GM19468 (cell line): ENCODE results near the gene TANK.

Experiments used
- ATAC-seq: cut with Tn5 transposase; IDR thresholded peaks from one replicate; pipeline ENCODE4 v1.9.1; 2021; ENCODE audit warnings: mild to moderate bottlenecking, moderate library complexity, moderate number of reproducible peaks; ENCODE audit not compliant: unreplicated experiment; ENCODE audit errors: extremely low read depth

TANK gene

GRCh38 chr2:161217597-161218185 lies 57.5 kb downstream of the TANK start:
- no peak for ATAC-seq

DNA sequence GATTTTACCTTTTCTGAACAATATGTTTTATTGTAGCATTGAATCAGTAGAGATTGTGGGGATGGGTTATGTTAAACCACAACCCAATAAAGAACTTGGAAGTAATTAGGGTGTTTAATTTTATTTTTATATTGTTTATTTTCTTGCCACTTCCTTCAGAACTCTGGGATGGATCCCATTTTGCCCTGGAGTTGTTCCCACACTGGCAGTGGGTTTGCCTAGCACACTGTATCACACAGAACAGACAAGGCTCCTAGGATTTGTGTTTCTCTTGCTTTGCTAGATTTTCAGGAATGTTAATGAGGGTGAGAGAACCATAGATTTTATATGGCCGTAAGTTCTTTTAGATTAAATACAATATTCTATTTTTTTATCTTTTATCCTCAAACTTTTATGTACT lies 59.0 kb downstream of the TANK start:
- no peak for ATAC-seq

GRCh38 chr2:161223139-161223732 lies 63.0 kb downstream of the TANK start:
- no peak for ATAC-seq

DNA sequence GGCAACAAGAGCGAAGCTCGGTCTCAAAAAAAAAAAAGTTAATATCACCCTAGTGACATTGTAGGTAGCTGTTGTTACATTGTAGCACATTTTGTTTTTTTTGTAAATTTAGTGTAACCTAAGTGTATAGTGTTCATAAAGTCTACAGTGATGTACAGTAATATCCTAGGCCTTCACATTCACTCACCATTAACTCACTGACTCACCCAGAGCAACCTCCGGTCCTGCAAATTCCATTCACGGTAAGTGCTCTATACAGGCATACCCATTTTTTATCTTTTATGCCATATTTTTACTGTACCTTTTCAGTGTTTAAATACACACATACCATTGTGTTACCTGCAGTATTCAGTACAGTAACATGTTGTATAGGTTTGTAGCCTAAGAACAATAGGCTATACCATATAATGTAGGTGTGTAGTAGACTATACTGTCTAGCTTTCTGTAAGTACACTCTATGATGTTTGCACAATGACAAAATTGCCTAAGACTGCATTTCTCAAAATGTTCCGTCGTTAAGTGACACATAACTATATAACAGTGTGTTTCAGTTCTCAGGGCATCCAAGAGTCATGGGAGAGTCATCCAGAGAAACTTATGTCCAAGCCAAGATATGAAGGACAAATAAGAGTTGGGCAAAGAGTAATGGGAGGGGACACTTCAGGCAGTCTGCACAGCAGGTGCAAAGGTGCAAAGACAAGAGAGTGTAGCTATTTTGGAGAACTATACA lies 68.4 kb downstream of the TANK start:
- no peak for ATAC-seq

DNA sequence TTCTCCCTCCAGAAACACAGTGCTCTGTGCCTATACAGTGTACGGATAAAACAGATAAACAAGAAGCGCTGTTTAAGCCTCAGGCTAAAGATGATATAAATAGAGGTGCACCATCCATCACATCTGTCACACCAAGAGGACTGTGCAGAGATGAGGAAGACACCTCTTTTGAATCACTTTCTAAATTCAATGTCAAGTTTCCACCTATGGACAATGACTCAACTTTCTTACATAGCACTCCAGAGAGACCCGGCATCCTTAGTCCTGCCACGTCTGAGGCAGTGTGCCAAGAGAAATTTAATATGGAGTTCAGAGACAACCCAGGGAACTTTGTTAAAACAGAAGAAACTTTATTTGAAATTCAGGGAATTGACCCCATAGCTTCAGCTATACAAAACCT lies 70.7 kb downstream of the TANK start:
- no peak for ATAC-seq

GRCh38 chr2:161232571-161232970 lies 72.3 kb downstream of the TANK start:
- no peak for ATAC-seq

GRCh38 chr2:161233858-161234431 lies 73.7 kb downstream of the TANK start:
- ATAC-seq: no peak

GRCh38 chr2:161234627-161235026 lies 74.4 kb downstream of the TANK start:
- ATAC-seq: no peak

- ATAC-seq: peak; percentile 42
Observed at GRCh38 chr2:161237392-161238264, 77.4 kb downstream of the TANK start.

DNA sequence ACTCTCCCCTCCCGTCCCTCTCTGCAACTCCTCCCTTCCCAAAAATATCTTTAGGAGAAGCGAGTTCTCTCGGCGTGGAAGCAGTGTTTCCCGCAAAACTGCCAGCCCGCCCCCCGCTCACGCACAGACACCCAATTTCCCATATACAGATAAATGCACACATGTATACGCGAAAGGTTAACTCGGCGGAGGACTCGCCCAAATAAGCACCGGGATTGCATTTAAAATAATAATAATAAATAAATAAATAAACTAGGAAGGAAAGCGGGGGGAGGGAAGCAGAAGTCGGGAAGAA lies 78.0 kb downstream of the TANK start:
- ATAC-seq: no peak

GRCh38 chr2:161238560-161239325 lies 78.5 kb downstream of the TANK start:
- ATAC-seq: no peak

DNA sequence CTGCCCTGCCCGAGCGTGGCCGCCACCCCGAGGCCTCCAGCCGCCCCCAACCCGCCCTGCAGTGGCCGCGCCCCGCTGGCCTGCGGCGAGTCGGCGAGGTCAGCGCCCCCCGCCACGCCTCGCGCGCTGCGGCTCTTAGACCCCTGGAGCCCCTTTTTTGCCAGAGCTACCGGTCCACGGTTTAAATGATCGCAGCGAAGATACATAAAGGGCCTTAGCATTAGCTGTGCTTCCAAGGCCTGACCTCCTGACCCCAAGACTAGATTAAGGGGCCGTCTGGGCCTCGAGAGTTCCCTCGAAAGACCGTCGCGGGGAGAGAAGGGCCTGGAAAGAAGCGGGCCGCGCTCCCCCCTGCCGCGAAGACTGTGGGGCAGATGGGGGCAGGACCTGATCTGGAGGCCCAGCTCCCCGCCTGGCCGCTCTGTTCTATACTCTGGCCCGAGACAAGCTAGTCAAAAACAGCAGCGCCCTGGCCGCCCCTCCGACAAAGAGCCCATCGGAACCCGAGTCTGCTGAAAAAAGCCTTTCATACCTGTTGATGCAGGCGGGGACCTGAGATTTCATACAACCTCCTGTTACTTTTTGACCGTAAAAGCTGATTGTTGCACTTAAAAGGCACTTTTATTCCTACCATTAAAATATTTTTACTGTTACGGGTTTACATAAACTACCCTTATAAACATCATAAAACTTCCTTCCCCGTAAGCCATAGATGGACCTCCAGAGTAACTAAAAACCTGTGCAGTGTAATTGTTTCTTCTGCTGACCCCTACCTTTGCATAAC lies 79.3 kb downstream of the TANK start:
- ATAC-seq: no peak

DNA sequence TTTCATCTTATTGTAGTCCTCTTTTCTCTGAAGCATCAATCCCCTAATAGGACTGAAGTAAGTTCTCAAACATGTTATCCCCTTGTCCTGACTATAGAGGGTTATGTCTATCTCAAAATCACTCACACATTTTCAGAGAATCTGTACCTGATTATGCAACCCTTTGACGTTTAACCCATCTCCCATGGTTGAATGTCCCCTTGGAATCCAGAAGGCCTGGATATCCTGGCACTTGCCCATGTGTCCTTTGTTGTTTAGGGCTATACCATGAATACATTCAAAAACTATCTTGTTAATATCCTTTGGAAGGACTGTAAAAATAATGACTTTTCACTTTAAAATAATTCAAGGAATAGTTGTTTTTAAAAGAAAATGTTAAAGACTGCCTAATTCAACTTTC lies 81.7 kb downstream of the TANK start:
- ATAC-seq: no peak

DNA sequence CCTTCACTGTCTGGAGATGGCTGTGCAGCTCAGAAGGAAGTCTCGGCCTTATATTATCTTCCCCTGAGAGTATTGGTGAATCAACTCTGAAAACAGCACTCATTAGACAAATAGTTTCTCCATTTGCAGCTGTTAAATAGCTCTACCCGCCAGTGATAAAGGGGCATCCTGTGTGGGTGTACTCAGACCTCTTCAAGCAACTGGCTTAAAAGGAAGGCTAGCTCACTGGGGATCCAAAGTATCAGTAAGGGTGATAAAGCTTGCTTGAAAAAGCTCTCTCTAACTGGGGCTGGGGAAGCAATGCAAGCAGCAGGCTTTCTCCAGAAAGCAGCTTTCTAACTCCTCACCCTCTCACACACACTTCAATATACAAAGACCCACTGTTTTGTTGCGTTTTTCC lies 83.1 kb downstream of the TANK start:
- peak; percentile 18 for ATAC-seq

GRCh38 chr2:161243905-161244304 lies 83.7 kb downstream of the TANK start:
- no peak for ATAC-seq

GRCh38 chr2:161244387-161245260 lies 84.4 kb downstream of the TANK start:
- ATAC-seq: peak; percentile 89

GRCh38 chr2:161245261-161245553 lies 85.0 kb downstream of the TANK start:
- ATAC-seq: no peak

DNA sequence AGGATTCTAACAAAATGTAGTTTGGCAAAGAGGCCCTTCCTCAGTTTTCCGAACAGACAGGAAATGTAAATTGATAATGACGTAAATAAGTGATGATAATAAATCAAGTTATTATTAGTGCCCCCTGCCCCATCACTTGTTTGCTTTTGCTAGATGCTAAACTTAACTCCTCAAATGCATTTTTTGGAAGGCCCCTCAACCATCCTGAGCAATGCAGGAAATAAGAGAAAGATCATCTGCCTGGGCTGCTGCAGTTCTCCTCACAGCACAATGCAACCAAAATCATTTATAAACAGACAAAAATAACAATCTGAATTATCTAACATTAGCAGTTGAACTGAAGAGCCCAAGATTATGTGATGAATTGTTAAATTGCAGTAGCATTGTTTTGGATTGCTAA lies 85.4 kb downstream of the TANK start:
- no peak for ATAC-seq
